GM19324 (cell line): ENCODE data around the gene BTNL8.
"Not testable (repeated sequence)": the region's sequence is repeated elsewhere in the genome, so short reads cannot be mapped to it uniquely, and the experiment has no call there.

Experiments used
- ATAC-seq: cut with Tn5 transposase; IDR thresholded peaks from one replicate; pipeline ENCODE4 v1.9.1; 2021; ENCODE audit warnings: mild to moderate bottlenecking, moderate library complexity; ENCODE audit not compliant: unreplicated experiment, low FRiP score

BTNL8 gene

GRCh38 chr5:180874804-180875582, 24.0 kb upstream of the BTNL8 start:
- ATAC-seq, result no peak

- no peak for ATAC-seq
These were observed 23.0 kb upstream of the BTNL8 start for GRCh38 chr5:180875860-180876426.

GRCh38 chr5:180885845-180886529, 13.0 kb upstream of the BTNL8 start:
- ATAC-seq, result not testable (repeated sequence)

- no peak for ATAC-seq
These were observed 9.6 kb upstream of the BTNL8 start for GRCh38 chr5:180889381-180889780.

GRCh38 chr5:180895330-180895729, 3.6 kb upstream of the BTNL8 start:
- ATAC-seq, result not testable (repeated sequence)

- no peak for ATAC-seq
These were observed 1.2 kb downstream of the BTNL8 start for GRCh38 chr5:180900178-180900577.

GRCh38 chr5:180901319-180902009, 2.5 kb downstream of the BTNL8 start:
- ATAC-seq, result no peak

GRCh38 chr5:180908400-180908799, 9.4 kb downstream of the BTNL8 start:
- ATAC-seq, result no peak

GRCh38 chr5:180908998-180909731, 10.2 kb downstream of the BTNL8 start:
- ATAC-seq, result no peak

GRCh38 chr5:180909782-180910181, 10.8 kb downstream of the BTNL8 start:
- ATAC-seq, result no peak

GRCh38 chr5:180910182-180910581, 11.2 kb downstream of the BTNL8 start:
- ATAC-seq, result no peak

- ATAC-seq, result no peak
These were observed 11.8 kb downstream of the BTNL8 start for GRCh38 chr5:180910735-180911134.

GRCh38 chr5:180914646-180915045, 15.7 kb downstream of the BTNL8 start:
- no peak for ATAC-seq

GRCh38 chr5:180915924-180916323, 17.0 kb downstream of the BTNL8 start:
- ATAC-seq, result no peak

- ATAC-seq, result no peak
These were observed 19.4 kb downstream of the BTNL8 start for GRCh38 chr5:180918380-180918779.

GRCh38 chr5:180920710-180921109, 21.8 kb downstream of the BTNL8 start:
- ATAC-seq, result no peak

GRCh38 chr5:180922932-180923331, 24.0 kb downstream of the BTNL8 start:
- ATAC-seq, result no peak

GRCh38 chr5:180932660-180933059, 33.7 kb downstream of the BTNL8 start:
- no peak for ATAC-seq

- no peak for ATAC-seq
These were observed 36.2 kb downstream of the BTNL8 start for GRCh38 chr5:180935203-180935602.

GRCh38 chr5:180938294-180938693, 39.3 kb downstream of the BTNL8 start:
- ATAC-seq, result no peak
